Loucy (cell line): Measurements from ENCODE around the gene PACSIN2.

Experiments used
- H2AFZ ChIP-seq: fragments of 200-600 bp; sonication (generic); 2 replicates; pipeline ENCODE4 v1.6.0; 2016; ENCODE audit warnings: antibody characterized with exemption, mild to moderate bottlenecking, low read length, moderate library complexity
- H3F3A ChIP-seq: fragments of 200-600 bp; 2 replicates; pipeline ENCODE4 v1.6.0; 2016; ENCODE audit warnings: antibody characterized with exemption, low read depth, mild to moderate bottlenecking
- H3K27me3 ChIP-seq: fragments of 200-600 bp; sonication (generic); 2 replicates; pipeline ENCODE4 v1.6.1; 2014; ENCODE audit warnings: low read length, mild to moderate bottlenecking; ENCODE audit not compliant: insufficient read depth, poor library complexity, severe bottlenecking
- H3K36me3 ChIP-seq: fragments of 200-600 bp; sonication (generic); 2 replicates; pipeline ENCODE4 v1.6.1; 2016; ENCODE audit warnings: low read length; ENCODE audit not compliant: insufficient read depth
- H3K4me1 ChIP-seq: fragments of 200-600 bp; sonication (generic); 2 replicates; pipeline ENCODE4 v1.5.1; 2014; ENCODE audit warnings: low read length, mild to moderate bottlenecking; ENCODE audit not compliant: insufficient read depth, poor library complexity, severe bottlenecking
- H3K4me2 ChIP-seq: fragments of 200-600 bp; sonication (generic); 2 replicates; pipeline ENCODE4 v1.6.0; 2014; ENCODE audit warnings: antibody characterized with exemption, low read length, low read depth, mild to moderate bottlenecking; ENCODE audit not compliant: poor library complexity, severe bottlenecking
- H3K4me3 ChIP-seq: fragments of 200-600 bp; sonication (generic); 2 replicates; pipeline ENCODE4 v1.5.1; 2014; ENCODE audit warnings: low read length, mild to moderate bottlenecking, mixed read lengths; ENCODE audit not compliant: poor library complexity, severe bottlenecking
- H3K79me2 ChIP-seq: fragments of 200-600 bp; sonication (generic); 2 replicates; pipeline ENCODE4 v1.6.1; 2014; ENCODE audit warnings: low read length; ENCODE audit not compliant: insufficient read depth
- H3K9ac ChIP-seq: fragments of 200-600 bp; sonication (generic); 2 replicates; pipeline ENCODE4 v1.6.0; 2014; ENCODE audit warnings: mild to moderate bottlenecking, low read depth, low read length, moderate library complexity; ENCODE audit not compliant: poor library complexity, severe bottlenecking
- H3K9me2 ChIP-seq: fragments of 200-600 bp; sonication (generic); replicated peaks from 2 replicates; pipeline ENCODE4 v1.6.1; 2016; ENCODE audit warnings: low read depth, low read length, mixed read lengths
- H3K9me3 ChIP-seq: fragments of 200-600 bp; sonication (generic); 2 replicates; pipeline ENCODE4 v1.6.1; 2014; ENCODE audit warnings: mild to moderate bottlenecking, antibody characterized with exemption, low read length, low read depth; ENCODE audit not compliant: insufficient read depth
- H4K20me1 ChIP-seq: fragments of 200-600 bp; sonication (generic); 2 replicates; pipeline ENCODE4 v1.6.0; 2014; ENCODE audit warnings: antibody characterized with exemption, low read length, mild to moderate bottlenecking; ENCODE audit not compliant: insufficient read depth, poor library complexity, severe bottlenecking
- CTCF ChIP-seq: fragments of 200-600 bp; sonication (generic); conservative IDR thresholded peaks from 2 replicates; pipeline ENCODE4 v1.5.1; 2014; ENCODE audit warnings: mild to moderate bottlenecking, antibody characterized with exemption, low read length
- EZH2phosphoT487 ChIP-seq: fragments of 200-600 bp; IDR thresholded peaks from 2 replicates; pipeline ENCODE4 v1.6.1; 2018; ENCODE audit warnings: antibody characterized with exemption, mild to moderate bottlenecking, moderate library complexity, borderline replicate concordance

Gene PACSIN2

GRCh38 chr22:42976217-42976933, 38.6 kb downstream of the PACSIN2 start:
- peaks cover 76% of the 10 kb centered on the region for H3K79me2 ChIP-seq

GRCh38 chr22:42974223-42974622, 40.7 kb downstream of the PACSIN2 start:
- Histone ChIP-seq H2AFZ (no peak overlapping the region), H3F3A (no peaks in the 10 kb centered on the region), H3K79me2 (peaks cover 88% of the 10 kb centered on the region), H3K4me3 (no peak overlapping the region), H3K4me1 (peaks cover 10% of the 10 kb centered on the region), H3K9ac (no peak overlapping the region), H3K36me3 (no peaks in the 10 kb centered on the region), H3K9me2 (no peaks in the 10 kb centered on the region), H3K27me3 (no peaks in the 10 kb centered on the region), H3K9me3 (no peaks in the 10 kb centered on the region), H3K4me2 (no peak overlapping the region), H4K20me1 (peaks cover 37% of the 10 kb centered on the region)
- TF ChIP-seq CTCF: no peak
- no peak for TF ChIP-seq EZH2phosphoT487

More at GRCh38 chr22:42976217-42976933, 38.6 kb downstream of the PACSIN2 start:
- H3K9me3 ChIP-seq: no peaks in the 10 kb centered on the region
- no peaks in the 10 kb centered on the region for H3K9me2 ChIP-seq
- no peaks in the 10 kb centered on the region for H3K36me3 ChIP-seq
- H4K20me1 ChIP-seq: peaks cover 42% of the 10 kb centered on the region
- H3K27me3 ChIP-seq: no peaks in the 10 kb centered on the region
- H3K4me3 ChIP-seq: no peak overlapping the region
- H2AFZ ChIP-seq: no peak overlapping the region
- H3K9ac ChIP-seq: no peak overlapping the region
- peaks cover 10% of the 10 kb centered on the region for H3K4me1 ChIP-seq
- TF ChIP-seq EZH2phosphoT487 (no peak), CTCF (no peak)
- no peaks in the 10 kb centered on the region for H3F3A ChIP-seq
- no peak overlapping the region for H3K4me2 ChIP-seq

- H3K9me2 ChIP-seq: no peaks in the 10 kb centered on the region
- no peak overlapping the region for H3K4me3 ChIP-seq
- no peak overlapping the region for H3K9ac ChIP-seq
- peaks cover 90% of the 10 kb centered on the region for H3K79me2 ChIP-seq
- no peaks in the 10 kb centered on the region for H3K36me3 ChIP-seq
- H3F3A ChIP-seq: no peaks in the 10 kb centered on the region
- H4K20me1 ChIP-seq: peaks cover 37% of the 10 kb centered on the region
- TF ChIP-seq CTCF (no peak), EZH2phosphoT487 (no peak)
- no peaks in the 10 kb centered on the region for H3K27me3 ChIP-seq
- H3K9me3 ChIP-seq: no peaks in the 10 kb centered on the region
- H3K4me2 ChIP-seq: no peak overlapping the region
- no peak overlapping the region for H2AFZ ChIP-seq
- peaks cover 10% of the 10 kb centered on the region for H3K4me1 ChIP-seq
These were observed 41.4 kb downstream of the PACSIN2 start for GRCh38 chr22:42973536-42973881.
